Hematopoietic multipotent progenitor cell (in vitro differentiated cells): ENCODE data around the gene THBS3. TPM values are rescaled to one million over a fixed set of nuclear protein-coding genes. Genes with fewer than 3 reads are reported as not detected.
A peak's percentile ranks its signal among the peaks of the same experiment; 100 is the strongest.
"Not testable (repeated sequence)": the region's sequence is repeated elsewhere in the genome, so short reads cannot be mapped to it uniquely, and the experiment has no call there.

ENCODE experiments used
- DNase-seq, 3 donors: peaks; one replicate each; pipeline ENCODE4 v3.0.0-alpha.2; 2011 to 2015; ENCODE audit warnings: low read depth in 2 of 3, low spot score in 2 of 3
- total RNA-seq: library from RNA; depleted of rRNA; stranded (reverse); fragments of >200 nt; gene quantifications from one replicate; pipeline ENCODE4 v1.2.3, GENCODE V29; 2012

The THBS3 gene
- total RNA-seq, 1 donor = 72.4 TPM

DNA sequence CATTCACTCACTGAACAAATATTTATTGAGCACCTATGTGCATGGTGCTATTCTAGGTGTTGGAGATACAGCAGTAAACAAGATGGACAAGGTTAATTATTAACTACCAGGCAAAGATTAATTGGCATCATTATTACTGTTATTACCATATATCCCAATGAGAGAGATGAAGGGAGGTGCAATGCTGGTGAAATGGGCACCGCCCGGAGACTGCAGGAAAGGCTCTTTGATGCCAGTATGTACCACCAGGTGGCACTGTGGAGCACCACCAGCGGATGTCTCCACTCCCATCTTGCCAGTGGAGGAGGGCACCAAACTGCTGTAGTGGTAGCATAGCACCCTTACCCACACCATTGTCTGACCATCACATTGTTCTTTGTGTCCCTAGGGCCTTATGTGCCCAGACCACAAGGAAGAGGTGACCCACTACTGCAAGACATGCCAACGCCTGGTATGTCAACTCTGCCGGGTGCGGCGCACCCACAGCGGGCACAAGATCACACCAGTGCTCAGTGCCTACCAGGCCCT lies 31.1 kb downstream of the THBS3 start:
- DNase-seq = peak; percentile 74 to 84 (median 75)

DNA sequence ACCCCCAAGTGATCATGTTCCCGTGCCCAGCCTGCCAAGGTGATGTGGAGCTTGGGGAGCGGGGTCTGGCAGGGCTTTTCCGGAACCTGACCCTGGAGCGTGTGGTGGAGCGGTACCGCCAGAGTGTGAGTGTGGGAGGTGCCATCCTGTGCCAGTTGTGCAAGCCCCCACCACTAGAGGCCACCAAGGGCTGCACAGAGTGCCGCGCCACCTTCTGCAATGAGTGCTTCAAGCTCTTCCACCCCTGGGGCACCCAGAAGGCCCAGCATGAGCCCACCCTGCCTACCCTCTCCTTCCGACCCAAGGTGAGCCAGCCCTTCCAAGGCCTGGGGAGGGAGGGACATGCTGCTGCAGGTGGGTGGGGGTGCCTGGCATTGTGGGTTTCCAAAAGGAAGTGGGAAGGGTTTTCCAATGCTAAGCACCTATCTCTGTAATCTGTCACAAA lies 31.7 kb downstream of the THBS3 start:
- DNase-seq = peak in 1 of 3 donors; percentile 46

DNA sequence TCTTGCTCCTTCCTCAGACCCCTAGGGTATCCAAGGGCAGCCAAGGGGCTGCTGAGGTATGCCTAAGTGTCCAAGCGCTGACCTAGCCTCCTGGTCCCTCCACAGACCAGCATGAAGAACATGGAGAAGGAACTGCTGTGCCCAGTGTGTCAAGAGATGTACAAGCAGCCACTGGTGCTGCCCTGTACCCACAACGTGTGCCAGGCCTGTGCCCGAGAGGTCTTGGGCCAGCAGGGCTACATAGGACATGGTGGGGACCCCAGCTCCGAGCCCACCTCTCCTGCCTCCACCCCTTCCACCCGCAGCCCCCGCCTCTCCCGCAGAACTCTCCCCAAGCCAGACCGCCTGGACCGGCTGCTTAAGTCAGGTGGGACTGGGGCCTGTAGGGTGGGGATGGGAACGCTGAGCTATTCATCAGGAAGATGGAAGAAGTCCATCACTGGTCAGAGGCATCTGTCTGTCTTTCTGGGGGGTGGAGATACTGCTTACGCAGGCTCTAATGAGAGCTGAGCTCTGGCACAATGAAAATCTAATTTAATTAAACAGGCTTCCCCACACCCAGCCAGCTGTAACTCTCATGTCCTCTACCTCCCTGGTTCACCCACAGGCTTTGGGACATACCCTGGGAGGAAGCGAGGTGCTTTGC lies 32.3 kb downstream of the THBS3 start:
- DNase-seq = no peak

DNA sequence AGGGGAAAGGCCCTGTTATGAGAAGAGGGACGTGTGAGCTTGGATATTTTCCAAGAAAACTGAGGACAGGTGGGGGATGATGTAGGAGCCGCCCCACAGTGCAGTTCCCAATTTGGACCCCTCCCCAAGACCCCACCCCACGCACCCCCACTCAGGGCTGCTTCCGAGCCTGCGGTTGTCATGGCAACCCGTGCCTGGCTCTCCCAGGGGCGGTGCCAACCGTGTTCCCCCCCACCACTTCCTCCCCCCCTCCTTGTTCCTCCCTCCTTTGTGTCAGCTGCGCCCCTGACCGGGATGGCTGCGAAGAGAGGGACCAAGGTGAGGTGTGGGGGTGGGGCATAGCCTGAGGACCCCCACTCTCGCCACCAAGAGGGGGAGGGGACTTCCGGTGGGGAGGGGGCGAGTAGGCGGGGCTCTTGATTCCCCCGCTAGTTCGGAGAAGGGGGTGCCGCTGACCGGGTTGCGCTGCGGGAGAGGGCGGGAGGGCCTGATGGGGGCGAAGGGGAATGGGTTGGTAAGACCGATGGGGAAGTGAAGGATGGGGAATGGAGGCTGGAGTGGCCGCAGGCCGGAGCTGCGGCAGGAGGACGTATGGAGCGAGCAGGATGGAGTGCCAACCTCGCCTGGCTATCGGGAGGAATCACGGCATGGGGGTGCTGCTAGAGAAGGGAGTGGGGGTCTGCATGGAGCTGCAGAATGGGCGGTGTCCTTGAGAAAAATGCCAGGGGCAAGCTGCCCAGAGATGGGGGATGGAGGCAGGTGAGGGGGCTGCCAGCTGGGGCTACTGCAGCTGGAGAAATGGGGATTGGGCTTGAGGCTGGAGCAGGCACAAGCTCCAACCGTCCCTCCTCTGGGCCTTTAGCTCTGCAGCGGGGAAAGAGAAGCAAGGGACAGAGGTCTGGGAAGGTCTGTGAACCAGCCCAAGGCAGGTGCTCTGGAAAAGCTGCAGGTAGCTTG lies 33.1 kb downstream of the THBS3 start:
- peak in 2 of 3 donors; percentile 62 to 65 for DNase-seq

DNA sequence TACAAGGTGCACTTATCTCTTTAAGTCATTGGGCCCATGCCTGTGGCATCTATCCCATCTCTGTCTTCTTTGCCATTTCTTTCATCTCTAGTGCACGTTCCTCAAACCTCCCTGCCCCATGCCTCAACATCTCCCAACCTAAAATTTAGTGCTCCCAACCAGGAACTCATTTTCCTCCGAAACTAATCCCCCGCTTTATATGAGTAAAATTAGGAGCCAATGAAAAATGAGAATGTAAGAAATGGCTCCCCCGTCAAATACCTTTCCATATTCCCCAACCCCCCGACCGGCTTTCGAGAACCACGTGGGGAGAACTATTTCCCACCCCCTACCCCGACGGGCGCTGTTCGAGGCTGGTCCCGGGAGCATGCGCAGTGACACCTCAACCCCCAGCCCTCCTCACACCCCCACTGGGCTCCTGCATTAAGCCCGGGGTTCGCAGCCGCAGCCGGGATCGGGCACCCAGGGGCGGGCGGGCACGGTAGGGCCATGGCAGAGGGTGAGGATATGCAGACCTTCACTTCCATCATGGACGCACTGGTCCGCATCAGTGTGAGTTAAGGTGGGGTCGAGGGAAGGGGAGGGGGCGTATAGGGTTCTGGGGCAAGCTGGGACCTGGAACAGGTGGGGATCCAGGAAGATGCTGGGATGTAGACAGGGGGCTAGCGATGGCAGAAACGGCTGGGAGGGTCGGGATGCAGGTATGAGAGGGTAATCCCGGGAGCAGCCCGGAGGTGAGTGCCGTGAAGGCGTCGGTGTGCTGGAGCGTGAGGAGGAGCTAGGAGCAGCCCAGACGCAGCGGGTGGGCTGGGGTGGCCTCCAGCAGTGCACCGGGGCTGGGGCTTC lies 34.0 kb downstream of the THBS3 start, which contains the start of gene TRIM46:
TSS of gene TRIM46 (plus strand) at position 372 of the 846 bp plus-strand sequence. CDS start at position 490, 118 bp downstream.
- DNase-seq = peak in 2 of 3 donors; percentile 54 to 69

DNA sequence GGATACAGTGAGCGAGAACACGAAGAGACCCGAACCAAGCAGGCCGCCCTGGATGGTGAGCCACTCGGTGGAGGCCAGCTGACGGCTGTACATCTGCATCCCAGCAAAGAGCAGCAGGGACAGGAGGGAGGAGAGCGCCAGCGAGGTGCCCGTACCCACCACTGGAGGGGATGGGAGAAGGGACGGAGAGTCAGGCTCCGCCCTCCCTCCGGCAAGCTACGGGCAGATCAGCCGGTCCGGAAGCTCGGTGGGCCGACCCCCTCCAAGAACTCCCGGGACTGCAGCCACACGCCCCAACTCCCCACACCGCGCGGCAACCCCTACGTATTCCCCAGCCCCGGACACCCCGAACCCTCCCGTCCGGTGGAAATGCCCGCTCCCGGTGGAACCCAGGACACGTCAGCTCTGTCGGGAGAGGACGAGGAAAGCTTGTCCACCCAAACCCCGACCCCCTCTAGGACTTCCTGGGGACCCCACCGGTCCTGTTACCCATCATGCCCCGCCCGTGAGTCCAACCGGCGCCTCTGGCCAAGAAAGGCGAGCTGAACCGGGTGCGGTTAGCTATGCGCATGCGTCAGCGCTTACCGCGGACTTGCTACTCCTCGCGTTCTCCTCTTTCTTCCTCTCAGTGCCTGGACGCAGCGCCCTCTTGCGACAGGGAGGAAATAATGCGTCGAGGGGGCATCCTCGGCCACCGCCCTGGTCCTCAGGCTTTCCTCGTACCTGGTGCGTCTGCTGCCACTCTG lies 34.8 kb downstream of the THBS3 start, which contains the start of gene KRTCAP2:
TSS of gene KRTCAP2 (minus strand) at position 573 of the 746 bp plus-strand sequence. CDS start at position 493, 80 bp downstream.
- DNase-seq = peak; percentile 91 to 98 (median 95)

DNA sequence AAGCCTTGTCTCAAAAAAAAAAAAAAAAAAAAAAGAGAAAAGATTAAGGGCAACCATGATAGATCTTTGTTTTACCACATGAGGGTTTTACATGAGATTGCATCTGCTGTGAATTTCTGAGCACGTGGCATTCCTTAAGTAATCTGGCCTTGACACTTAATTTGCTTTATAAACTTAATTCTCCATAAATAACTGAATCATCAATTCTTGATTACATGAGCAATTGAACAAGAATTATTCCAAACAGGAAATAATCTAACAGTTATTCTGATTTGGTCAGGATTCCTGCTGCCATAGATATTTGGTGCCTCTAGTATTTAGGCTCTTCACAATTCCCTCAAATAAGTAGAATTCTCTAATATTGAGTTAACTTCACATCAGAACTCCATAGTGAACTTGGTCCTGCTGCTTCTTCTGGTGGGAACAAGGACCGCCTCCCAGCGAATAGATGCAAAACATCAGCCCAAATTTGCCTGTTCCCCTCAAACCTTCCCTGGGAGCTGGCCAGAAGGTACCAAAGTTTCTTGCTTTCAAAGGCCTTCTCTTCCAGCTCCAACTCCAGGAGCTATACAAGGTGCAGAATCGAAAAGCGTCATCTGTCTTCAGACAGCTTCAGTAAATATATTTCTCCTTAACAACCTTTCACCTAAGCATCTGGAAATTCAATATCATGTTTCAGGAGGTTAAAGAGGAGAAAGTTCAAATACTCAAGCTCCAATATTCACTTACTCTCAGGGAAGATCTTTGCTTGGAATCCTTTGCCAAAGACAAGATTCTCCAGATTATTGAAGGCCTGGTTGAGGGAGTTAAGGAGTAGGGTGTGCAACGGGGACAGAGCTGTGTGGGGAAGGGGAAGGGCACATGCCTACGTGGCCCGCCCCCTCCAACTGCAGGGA lies 35.6 kb downstream of the THBS3 start:
- no peak for DNase-seq

DNA sequence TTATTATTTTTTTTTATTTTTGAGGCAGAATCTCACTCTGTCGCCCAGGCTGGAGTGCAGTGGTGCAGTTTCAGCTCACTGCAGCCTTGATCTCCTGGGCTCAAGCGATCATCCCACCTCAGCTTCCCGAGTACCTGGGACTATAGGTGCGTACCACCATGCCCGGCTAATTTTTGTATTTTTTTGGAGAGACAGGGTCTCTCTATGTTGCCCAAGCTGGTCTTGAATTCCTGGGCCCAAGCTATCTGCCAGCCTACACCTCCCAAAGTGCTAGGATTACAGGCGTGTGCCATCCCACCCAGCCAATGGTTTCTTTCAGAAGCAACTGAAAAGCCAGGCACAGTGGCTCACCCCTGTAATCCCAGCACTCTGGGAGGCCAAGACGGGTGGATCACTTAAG lies 36.9 kb downstream of the THBS3 start:
- no peak for DNase-seq

DNA sequence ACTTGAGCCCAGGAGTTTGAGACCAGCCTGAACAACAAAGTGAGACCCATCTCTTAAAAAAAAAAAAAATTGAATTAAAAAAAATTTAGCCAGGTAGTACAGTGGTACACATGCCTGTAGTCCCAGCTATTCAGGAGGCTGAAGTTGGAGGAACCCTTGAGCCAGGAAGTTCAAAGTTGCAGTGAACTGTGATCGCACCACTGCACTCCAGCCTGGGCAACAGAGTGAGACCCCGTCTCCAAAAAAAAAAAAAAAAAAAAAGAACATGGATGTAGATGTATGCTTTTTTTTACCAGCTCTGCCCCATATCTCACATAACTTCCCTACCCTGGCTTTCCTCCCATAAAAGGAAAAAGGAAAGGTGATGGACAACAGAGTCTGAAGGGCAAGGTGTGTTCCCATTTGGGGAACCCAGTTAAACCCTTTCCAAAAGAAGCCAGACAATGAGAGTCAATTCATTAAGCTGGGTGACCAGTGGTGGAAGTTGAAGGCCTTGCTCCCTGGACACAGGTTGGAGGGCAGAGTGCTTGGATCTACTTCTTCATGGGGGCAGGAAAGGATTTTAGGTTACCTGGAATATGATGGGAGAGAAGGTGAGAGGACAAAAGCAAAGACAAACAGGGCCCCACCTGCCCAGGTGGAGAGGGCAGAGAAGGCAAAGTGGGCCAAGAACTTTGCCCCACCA lies 37.5 kb downstream of the THBS3 start:
- DNase-seq = no peak

DNA sequence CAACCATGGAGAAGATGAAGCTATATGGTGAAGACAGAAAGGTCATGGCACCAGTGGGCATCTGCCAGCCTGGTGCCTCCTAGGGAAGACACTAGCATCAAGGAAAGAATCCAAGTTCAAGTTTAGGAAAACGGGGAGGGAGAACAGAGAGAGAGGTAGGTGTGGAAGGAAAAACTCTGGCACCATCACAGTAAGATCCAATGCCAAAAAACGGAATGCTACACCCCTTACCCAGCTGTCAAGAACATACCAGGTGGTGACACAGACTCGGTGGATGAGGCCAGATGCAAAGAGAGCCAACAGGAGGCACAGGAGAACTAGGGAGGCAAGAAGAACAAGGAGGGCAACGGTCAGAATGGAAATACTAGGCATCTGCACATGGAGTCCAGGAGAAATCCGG lies 38.2 kb downstream of the THBS3 start:
- no peak for DNase-seq

DNA sequence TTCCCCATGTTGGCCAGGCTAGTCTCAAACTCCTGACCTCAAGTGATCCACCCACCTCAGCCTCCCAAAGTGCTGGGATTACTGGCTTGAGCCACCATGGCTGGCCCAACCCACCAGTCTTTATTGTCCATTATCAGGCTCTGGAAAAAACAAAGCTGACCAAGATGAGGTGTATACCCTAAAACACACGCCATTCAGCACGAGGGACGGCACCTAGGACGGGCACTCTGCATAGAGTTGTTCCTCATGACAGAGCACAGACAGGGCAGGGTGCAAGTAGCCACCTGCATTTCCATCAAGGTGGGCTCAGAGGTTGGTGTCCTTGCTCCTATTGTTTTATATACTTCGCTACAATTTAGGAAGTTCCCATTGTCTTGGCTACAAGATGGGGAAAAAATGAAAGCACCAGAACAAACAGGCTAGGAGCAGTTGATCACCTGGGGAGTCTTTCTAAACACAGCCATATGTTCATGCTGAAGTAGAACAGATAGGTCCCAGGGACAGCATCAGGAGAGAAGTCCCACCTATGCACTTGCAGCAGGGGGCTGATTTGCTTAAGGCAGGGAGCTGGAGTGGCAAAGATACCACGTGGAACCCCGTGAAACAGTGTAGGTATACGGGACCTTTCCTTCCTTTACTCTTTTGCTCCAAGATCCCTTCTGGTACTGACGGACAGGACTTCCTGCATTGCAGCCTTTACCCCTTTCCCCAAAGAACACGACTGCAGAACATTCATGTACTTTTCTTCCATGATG lies 39.1 kb downstream of the THBS3 start:
- no peak for DNase-seq

DNA sequence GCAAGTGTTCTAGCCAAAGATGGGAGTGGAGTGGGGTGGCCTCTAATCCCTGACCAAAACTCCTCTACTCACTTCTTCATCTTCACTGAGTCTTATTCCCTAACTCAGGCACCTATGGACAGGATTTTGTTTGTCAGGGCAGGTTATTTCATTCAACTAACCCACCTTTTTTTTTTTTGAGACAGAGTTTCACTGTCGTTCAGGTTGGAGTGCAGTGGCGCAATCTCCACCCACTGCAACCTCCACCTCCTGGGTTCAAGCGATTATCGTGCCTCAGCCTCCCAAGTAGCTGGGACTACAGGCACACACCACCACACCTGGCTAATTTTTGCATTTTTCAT lies 39.6 kb downstream of the THBS3 start:
- not testable (repeated sequence) for DNase-seq

DNA sequence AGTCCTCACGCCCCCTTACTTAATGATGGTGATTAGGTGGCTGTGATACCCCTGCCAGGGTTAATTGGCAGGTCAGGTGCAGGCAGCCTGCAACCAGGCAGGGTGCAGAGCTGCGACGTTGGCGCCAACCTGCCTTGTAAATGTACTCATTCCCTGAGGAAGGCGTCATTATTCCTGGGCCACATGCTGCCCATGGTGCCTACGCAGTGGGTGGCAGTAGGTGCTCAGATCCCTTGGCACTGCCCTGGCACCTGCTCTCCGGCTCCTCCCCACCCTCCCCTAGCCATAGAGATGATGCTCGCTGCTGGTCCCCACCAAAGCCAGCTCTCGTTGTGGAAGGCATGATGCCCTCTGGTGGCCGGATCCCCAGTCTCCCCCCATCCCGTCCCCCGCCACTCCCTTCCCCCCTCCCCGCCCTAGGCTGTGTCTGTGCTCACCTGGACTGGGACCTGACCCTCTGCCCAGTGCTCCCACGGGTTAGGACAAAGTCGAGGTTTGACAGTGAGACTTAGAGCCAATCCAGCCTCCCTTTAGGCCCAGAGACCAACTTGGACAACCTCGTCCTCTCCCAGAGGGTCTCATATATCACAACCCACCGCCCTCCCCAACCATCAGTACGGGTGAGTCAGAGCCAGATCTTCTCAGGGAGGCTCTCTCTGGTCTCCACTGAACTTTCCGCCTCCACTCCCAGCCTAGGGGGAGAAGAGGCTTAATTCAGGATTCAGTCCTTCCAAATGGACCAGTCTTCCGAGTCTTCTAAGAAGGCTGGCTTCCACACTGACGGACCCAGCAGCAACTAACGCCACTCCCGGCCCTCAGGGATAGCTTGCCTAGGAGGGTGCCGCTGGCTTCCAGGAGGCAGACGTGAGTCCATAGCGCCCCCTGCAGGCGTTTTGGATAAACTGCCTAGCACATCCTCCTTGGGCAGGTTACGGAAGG lies 40.3 kb downstream of the THBS3 start:
- DNase-seq = peak; percentile 79 to 92 (median 84)

DNA sequence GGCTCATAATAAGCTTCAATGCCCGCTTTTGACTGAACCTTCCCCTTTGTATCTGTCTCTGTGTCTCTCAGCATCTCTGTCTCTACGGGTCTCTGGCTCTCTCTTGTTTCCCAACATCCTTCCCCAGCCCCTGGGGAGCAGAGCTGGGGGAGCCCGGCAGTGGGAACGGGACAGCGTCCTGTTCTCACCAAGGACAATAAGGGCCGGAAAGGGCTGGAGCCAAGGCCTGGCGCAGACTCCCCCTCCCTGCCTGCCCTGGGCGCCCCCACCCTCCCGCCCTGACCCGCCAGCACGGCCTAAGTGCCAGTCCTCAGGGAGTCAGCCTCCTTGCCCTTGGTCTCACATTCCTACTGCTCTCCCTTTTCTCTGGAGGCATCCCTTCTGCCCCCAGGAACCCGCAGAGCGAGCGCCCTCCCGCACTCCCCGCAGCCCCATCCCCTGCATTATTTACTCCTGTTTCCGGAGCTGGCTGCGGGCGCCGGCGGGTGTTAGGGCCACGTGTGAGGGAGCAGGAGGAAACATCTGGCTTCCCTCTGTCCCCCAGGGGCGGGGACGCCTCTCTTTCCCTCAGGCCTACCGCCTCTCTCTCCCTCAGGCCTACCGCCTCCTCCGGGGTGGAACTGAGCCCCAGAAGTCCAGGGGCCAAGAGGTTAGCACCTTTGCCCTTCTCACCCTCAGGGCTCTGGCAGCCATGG lies 41.1 kb downstream of the THBS3 start:
- peak in 2 of 3 donors; percentile 92 to 96 for DNase-seq

DNA sequence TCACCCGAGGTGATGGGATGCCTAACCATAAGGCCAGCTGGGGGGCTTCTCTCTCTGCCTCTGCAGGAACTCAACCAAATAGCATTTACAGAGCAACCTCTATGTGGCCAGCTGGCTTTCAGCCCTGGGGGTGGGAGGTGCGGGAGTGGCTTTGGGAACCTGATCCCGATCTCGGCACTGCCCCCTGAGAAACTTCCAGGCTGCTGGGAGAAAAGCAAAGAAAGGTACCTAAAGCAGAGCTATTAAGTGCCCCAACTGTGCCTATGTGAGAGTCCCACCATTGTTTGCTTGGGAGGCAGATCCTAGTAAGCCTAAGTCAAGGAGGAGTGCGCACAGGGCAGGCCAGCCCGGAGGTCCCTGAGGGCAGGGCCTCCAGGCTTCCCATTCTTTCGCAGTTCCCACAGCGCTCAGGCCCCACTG lies 41.6 kb downstream of the THBS3 start:
- DNase-seq = no peak

DNA sequence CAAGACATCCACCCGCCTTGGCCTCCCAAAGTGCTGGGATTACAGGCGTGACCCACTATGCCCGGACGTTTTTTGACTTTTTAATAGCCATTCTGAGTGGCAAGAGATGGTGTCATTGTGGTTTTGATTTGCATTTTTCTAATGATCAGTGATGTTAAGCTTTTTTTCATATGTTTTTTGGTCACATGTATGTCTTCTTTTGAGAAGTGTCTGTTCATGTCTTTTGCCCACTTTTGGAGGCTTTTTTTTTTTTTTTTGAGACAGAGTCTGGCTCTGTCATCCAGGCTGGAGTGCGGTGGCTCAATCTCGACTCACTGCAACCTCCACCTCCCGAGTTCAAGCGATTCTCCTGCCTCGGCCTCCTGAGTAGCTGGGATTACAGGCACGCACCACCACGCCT lies 43.1 kb downstream of the THBS3 start:
- not testable (repeated sequence) for DNase-seq
